SU-DHL-6 (cell line): ENCODE measurements around the gene KRTAP10-8.

Experiments used
- H2AFZ ChIP-seq: fragments of 200-600 bp; sonication (generic); 2 replicates; pipeline ENCODE4 v1.6.1; 2014; ENCODE audit warnings: low read depth, mild to moderate bottlenecking, moderate library complexity, mixed read lengths, antibody characterized with exemption, low read length; ENCODE audit not compliant: severe bottlenecking
- H3F3A ChIP-seq: fragments of 200-600 bp; shearing (Covaris generic); 2 replicates; pipeline ENCODE4 v1.6.0; 2016; ENCODE audit warnings: antibody characterized with exemption, mild to moderate bottlenecking; ENCODE audit not compliant: insufficient read depth
- H3K27ac ChIP-seq: fragments of 200-600 bp; sonication (generic); 2 replicates; pipeline ENCODE4 v1.5.1; 2016; ENCODE audit warnings: low read depth, mild to moderate bottlenecking, low read length, moderate library complexity, mixed read lengths
- H3K27me3 ChIP-seq: fragments of 200-600 bp; sonication (generic), shearing (Covaris generic); 2 replicates; pipeline ENCODE4 v1.6.0; 2014; ENCODE audit warnings: mild to moderate bottlenecking, low read length
- H3K36me3 ChIP-seq: fragments of 200-600 bp; sonication (generic); 2 replicates; pipeline ENCODE4 v1.6.1; 2014; ENCODE audit warnings: mild to moderate bottlenecking, low read length, mixed read lengths
- H3K4me2 ChIP-seq: fragments of 300-600, 200-600 bp; shearing (Covaris generic), sonication (generic); 2 replicates; pipeline ENCODE4 v1.6.0; 2014; ENCODE audit warnings: low read length, low read depth, mild to moderate bottlenecking; ENCODE audit not compliant: poor library complexity, severe bottlenecking
- H3K4me3 ChIP-seq: fragments of 200-600 bp; sonication (generic); 2 replicates; pipeline ENCODE4 v1.5.1; 2014; ENCODE audit warnings: antibody characterized with exemption, low read length, mild to moderate bottlenecking, mixed read lengths; ENCODE audit not compliant: insufficient read depth, poor library complexity, severe bottlenecking
- H3K79me2 ChIP-seq: fragments of 200-600 bp; sonication (generic); 2 replicates; pipeline ENCODE4 v1.6.1; 2014; ENCODE audit warnings: mild to moderate bottlenecking, low read length, moderate library complexity; ENCODE audit not compliant: insufficient read depth
- H3K9ac ChIP-seq: fragments of 200-600 bp; sonication (generic); 2 replicates; pipeline ENCODE4 v1.7.0; 2014; ENCODE audit warnings: mild to moderate bottlenecking, low read length
- H3K9me2 ChIP-seq: fragments of 200-600 bp; sonication (generic); replicated peaks from 2 replicates; pipeline ENCODE4 v1.6.1; 2014; ENCODE audit warnings: low read length; ENCODE audit not compliant: insufficient read depth
- H3K9me3 ChIP-seq: fragments of 200-600 bp; sonication (generic); 2 replicates; pipeline ENCODE4 v1.6.1; 2014; ENCODE audit warnings: low read length, mixed read lengths; ENCODE audit not compliant: insufficient read depth
- H4K20me1 ChIP-seq: fragments of 200-600 bp; sonication (generic); 2 replicates; pipeline ENCODE4 v1.6.1; 2014; ENCODE audit warnings: low read depth, mild to moderate bottlenecking, antibody characterized with exemption, low read length, moderate library complexity, mixed read lengths
- CTCF ChIP-seq: fragments of 200-600 bp; sonication (generic); IDR thresholded peaks from one replicate; pipeline ENCODE4 v1.5.1; 2017; ENCODE audit warnings: antibody characterized with exemption, mild to moderate bottlenecking, low read length, moderate library complexity; ENCODE audit not compliant: insufficient read depth, poor library complexity, severe bottlenecking
- EZH2phosphoT487 ChIP-seq: fragments of 200-600 bp; sonication (generic), shearing (Covaris generic); conservative IDR thresholded peaks from 2 replicates; pipeline ENCODE4 v1.6.1; 2018; ENCODE audit warnings: mild to moderate bottlenecking, antibody characterized with exemption, low read length, moderate library complexity, mixed read lengths

The KRTAP10-8 gene

GRCh38 chr21:44611551-44611950 lies 328 bp upstream of the KRTAP10-8 start:
- Histone ChIP-seq H3K9ac (no peak overlapping the region), H3K27me3 (no peaks in the 10 kb centered on the region), H3K4me2 (no peak overlapping the region), H3K27ac (no peak overlapping the region), H3F3A (no peaks in the 10 kb centered on the region), H3K9me3 (no peaks in the 10 kb centered on the region), H4K20me1 (no peaks in the 10 kb centered on the region), H2AFZ (no peak overlapping the region), H3K9me2 (no peaks in the 10 kb centered on the region), H3K79me2 (no peaks in the 10 kb centered on the region), H3K4me3 (no peak overlapping the region), H3K36me3 (no peaks in the 10 kb centered on the region)
- TF ChIP-seq EZH2phosphoT487 (no peak), CTCF (no peak)

GRCh38 chr21:44612669-44613229 lies 870 bp downstream of the KRTAP10-8 start:
- H3K79me2 ChIP-seq, result no peaks in the 10 kb centered on the region
- H3K4me2 ChIP-seq, result no peak overlapping the region
- H3K36me3 ChIP-seq, result no peaks in the 10 kb centered on the region
- H4K20me1 ChIP-seq, result no peaks in the 10 kb centered on the region
- H3K27ac ChIP-seq, result no peak overlapping the region
- TF ChIP-seq CTCF (no peak), EZH2phosphoT487 (no peak)
- no peak overlapping the region for H2AFZ ChIP-seq
- no peaks in the 10 kb centered on the region for H3F3A ChIP-seq
- H3K4me3 ChIP-seq, result no peak overlapping the region
- no peaks in the 10 kb centered on the region for H3K9me3 ChIP-seq
- no peak overlapping the region for H3K9ac ChIP-seq
- no peaks in the 10 kb centered on the region for H3K27me3 ChIP-seq
- H3K9me2 ChIP-seq, result no peaks in the 10 kb centered on the region

- TF ChIP-seq EZH2phosphoT487 (no peak), CTCF (no peak)
- no peaks in the 10 kb centered on the region for H3K36me3 ChIP-seq
- no peaks in the 10 kb centered on the region for H3K27me3 ChIP-seq
- H3F3A ChIP-seq, result no peaks in the 10 kb centered on the region
- no peaks in the 10 kb centered on the region for H4K20me1 ChIP-seq
- H3K4me2 ChIP-seq, result no peak overlapping the region
- no peak overlapping the region for H3K9ac ChIP-seq
- H3K27ac ChIP-seq, result no peak overlapping the region
- no peak overlapping the region for H2AFZ ChIP-seq
- no peaks in the 10 kb centered on the region for H3K79me2 ChIP-seq
- H3K9me2 ChIP-seq, result no peaks in the 10 kb centered on the region
- H3K4me3 ChIP-seq, result no peak overlapping the region
- H3K9me3 ChIP-seq, result no peaks in the 10 kb centered on the region
These were observed 1.7 kb downstream of the KRTAP10-8 start for GRCh38 chr21:44613386-44614155.
